Measurements from ENCODE around the gene PIGB. TPM values are rescaled to one million over a fixed set of nuclear protein-coding genes. Genes with fewer than 3 reads are reported as not detected.

PIGB gene
- total and polyA plus RNA-seq, 2 experiments from 2014 or later: 3.8 to 6.3 TPM

DNA sequence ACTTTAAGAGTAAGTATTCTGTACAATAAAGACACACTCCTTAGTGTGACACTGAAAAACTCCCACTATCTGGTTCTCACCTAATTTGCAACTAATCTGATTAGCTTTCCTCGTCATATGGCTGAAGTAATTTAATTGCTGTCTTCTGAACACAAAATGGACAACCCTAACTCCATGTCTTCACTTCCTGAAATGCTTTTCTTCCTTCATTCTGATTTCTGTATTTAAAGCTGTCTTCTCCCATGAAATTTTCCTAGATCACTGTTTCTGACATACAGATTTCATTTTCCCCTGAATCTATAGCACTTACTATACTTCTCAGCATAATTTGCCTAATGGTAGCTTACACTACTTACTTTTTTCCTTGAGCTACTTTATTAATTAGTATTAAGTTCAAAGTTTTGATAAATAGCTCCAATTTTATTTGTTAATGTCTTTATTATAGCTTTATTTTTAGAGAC is 82.8 kb downstream of the PIGB start:
- no peaks in the 10 kb centered on the region for H3K9me3 ChIP-seq (ENCODE audit: low read depth)
- TF ChIP-seq, protein P1, sequence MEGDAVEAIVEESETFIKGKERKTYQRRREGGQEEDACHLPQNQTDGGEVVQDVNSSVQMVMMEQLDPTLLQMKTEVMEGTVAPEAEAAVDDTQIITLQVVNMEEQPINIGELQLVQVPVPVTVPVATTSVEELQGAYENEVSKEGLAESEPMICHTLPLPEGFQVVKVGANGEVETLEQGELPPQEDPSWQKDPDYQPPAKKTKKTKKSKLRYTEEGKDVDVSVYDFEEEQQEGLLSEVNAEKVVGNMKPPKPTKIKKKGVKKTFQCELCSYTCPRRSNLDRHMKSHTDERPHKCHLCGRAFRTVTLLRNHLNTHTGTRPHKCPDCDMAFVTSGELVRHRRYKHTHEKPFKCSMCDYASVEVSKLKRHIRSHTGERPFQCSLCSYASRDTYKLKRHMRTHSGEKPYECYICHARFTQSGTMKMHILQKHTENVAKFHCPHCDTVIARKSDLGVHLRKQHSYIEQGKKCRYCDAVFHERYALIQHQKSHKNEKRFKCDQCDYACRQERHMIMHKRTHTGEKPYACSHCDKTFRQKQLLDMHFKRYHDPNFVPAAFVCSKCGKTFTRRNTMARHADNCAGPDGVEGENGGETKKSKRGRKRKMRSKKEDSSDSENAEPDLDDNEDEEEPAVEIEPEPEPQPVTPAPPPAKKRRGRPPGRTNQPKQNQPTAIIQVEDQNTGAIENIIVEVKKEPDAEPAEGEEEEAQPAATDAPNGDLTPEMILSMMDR (IDR thresholded peaks at IDR 0.05; ENCODE audit: low read depth, low read length): no peak
- no peaks in the 10 kb centered on the region for H3K27me3 ChIP-seq

DNA sequence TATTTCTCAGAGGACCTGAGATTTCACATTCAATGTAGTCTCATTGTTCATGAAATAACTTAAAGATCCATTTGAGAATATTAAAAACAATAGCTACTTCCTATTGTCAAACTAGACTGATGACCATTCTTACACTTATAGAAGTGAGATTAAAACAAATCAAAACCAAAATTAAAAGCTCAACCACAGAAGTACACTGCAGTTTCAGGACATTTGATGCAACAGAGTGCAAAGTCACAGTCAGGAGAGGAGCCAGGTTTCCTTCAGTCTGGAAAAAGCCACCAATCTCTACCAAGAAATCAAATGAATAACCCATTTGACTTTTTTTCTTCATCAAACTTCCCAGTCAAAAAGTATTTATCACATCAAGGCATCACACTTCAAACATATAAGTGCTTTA is 83.7 kb downstream of the PIGB start:
- H3K4me1 ChIP-seq (ENCODE audit: low read depth): no peaks in the 10 kb centered on the region
- H3K4me3 ChIP-seq: no peak overlapping the region
- peak in 1 of 2 donors; percentile 46 for DNase-seq (ENCODE audit: low read depth in 1 of 2, low spot score in 1 of 2)
- no peaks in the 10 kb centered on the region for H3K9me3 ChIP-seq (ENCODE audit: low read depth)
- no peaks in the 10 kb centered on the region for H3K27me3 ChIP-seq
- peaks cover 3% of the 10 kb centered on the region for H3K36me3 ChIP-seq
- TF ChIP-seq, protein P1 (IDR thresholded peaks at IDR 0.05; ENCODE audit: low read depth, low read length): no peak
- H3K27ac ChIP-seq: no peak overlapping the region

More for the DNA sequence above, 82.8 kb downstream of the PIGB start:
- no peak for DNase-seq (ENCODE audit: low read depth in 1 of 2, low spot score in 1 of 2)
- no peaks in the 10 kb centered on the region for H3K4me1 ChIP-seq (ENCODE audit: low read depth)
- H3K36me3 ChIP-seq: peaks cover 3% of the 10 kb centered on the region
- no peak overlapping the region for H3K4me3 ChIP-seq
- no peak overlapping the region for H3K27ac ChIP-seq

DNA sequence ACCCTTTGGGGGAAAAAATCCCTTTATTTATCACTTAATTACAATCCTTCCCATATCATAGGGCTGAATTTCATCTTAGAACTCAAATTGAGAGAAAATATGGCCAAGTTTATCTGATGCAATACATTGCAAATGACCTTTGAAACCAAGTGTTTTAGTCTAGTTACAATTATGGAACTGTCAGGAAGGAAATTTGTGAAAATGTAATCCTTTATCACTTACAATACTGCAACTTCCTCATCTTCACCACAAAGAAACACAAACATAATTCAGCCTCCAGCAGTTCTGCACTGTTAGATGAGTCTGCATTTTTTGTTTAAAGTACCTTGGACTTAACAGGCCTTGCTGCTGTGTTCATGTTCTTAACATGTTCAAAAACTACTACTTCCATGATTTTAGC is 84.5 kb downstream of the PIGB start:
- peak in 1 of 2 donors; percentile 72 for DNase-seq (ENCODE audit: low read depth in 1 of 2, low spot score in 1 of 2)
- Histone ChIP-seq H3K4me3 (no peak overlapping the region), H3K36me3 (peaks cover 3% of the 10 kb centered on the region), H3K27ac (no peak overlapping the region), H3K9me3 (ENCODE audit: low read depth) (no peaks in the 10 kb centered on the region), H3K27me3 (no peaks in the 10 kb centered on the region), H3K4me1 (ENCODE audit: low read depth) (no peaks in the 10 kb centered on the region)
- TF ChIP-seq, protein P1 (IDR thresholded peaks at IDR 0.05; ENCODE audit: low read depth, low read length): no peak

Other genes with a start within 250 kb of the PIGB start
- 30.3 and 45.8 TPM in 2 replicates for gene RSL24D1, start 122.3 kb upstream of the PIGB start, total RNA-seq
- gene RSL24D1, start 122.3 kb upstream of the PIGB start, polyA plus RNA-seq: 46.1 and 69.7 TPM in 2 replicates
- gene RAB27A, start 29.4 kb upstream of the PIGB start, total RNA-seq: 5.3 and 7.7 TPM in 2 replicates
- gene RAB27A, start 29.4 kb upstream of the PIGB start, polyA plus RNA-seq: 11.9 and 15.2 TPM in 2 replicates
- 13.7 and 14.5 TPM in 2 replicates for gene PIGBOS1, start 99 bp upstream of the PIGB start, total RNA-seq
- gene PIGBOS1, start 99 bp upstream of the PIGB start, polyA plus RNA-seq: 26.0 and 30.4 TPM in 2 replicates
- 19.4 and 25.1 TPM in 2 replicates for gene CCPG1, start 89.1 kb downstream of the PIGB start, total RNA-seq
- gene CCPG1, start 89.1 kb downstream of the PIGB start, polyA plus RNA-seq: 34.1 and 46.6 TPM in 2 replicates
- gene PIERCE2, start 89.3 kb downstream of the PIGB start, total RNA-seq: 7.7 and 8.6 TPM in 2 replicates
- gene PIERCE2, start 89.3 kb downstream of the PIGB start, polyA plus RNA-seq: 11.0 and 16.0 TPM in 2 replicates
- gene DNAAF4, start 189.0 kb downstream of the PIGB start, total RNA-seq: 2.2 and 3.4 TPM in 2 replicates
- gene DNAAF4, start 189.0 kb downstream of the PIGB start, polyA plus RNA-seq: 2.7 and 6.6 TPM in 2 replicates